Measurements from ENCODE around the gene HMX3.

Gene HMX3

GRCh38 chr10:123150986-123151736 is 15.4 kb downstream of the HMX3 start:
- Histone ChIP-seq H3K9me3 (ENCODE audit: insufficient read depth, low read depth, low read length) (no peaks in the 10 kb centered on the region; the same call in 1 of the 2 replicates), H3K4me1 (ENCODE audit: insufficient read depth, low read length) (peaks cover 34% of the 10 kb centered on the region), H3K4me3 (ENCODE audit: low read length) (peak overlapping the region; percentile 62), H3K9ac (ENCODE audit: low read depth, low read length) (peak overlapping the region; percentile 75; the same call in 1 of the 2 replicates), H3K27ac (ENCODE audit: low read length) (no peak overlapping the region), H3K27me3 (ENCODE audit: insufficient read depth, low read length) (peaks cover 76% of the 10 kb centered on the region), H3K36me3 (ENCODE audit: insufficient read depth, low read depth, low read length) (peaks cover 13% of the 10 kb centered on the region)

- Histone ChIP-seq H3K27ac (ENCODE audit: low read length) (no peak overlapping the region), H3K36me3 (ENCODE audit: insufficient read depth, low read depth, low read length) (peaks cover 19% of the 10 kb centered on the region), H3K4me3 (ENCODE audit: low read length) (peak overlapping the region; percentile 62; the same call in 1 of the 2 replicates), H3K9ac (ENCODE audit: low read depth, low read length) (peak overlapping the region; percentile 21; the same call in 1 of the 2 replicates), H3K9me3 (ENCODE audit: insufficient read depth, low read depth, low read length) (no peaks in the 10 kb centered on the region; the same call in 1 of the 2 replicates), H3K4me1 (ENCODE audit: insufficient read depth, low read length) (peaks cover 34% of the 10 kb centered on the region), H3K27me3 (ENCODE audit: insufficient read depth, low read length) (peaks cover 70% of the 10 kb centered on the region)
Observed at GRCh38 chr10:123151737-123152135, 16.0 kb downstream of the HMX3 start.

DNA sequence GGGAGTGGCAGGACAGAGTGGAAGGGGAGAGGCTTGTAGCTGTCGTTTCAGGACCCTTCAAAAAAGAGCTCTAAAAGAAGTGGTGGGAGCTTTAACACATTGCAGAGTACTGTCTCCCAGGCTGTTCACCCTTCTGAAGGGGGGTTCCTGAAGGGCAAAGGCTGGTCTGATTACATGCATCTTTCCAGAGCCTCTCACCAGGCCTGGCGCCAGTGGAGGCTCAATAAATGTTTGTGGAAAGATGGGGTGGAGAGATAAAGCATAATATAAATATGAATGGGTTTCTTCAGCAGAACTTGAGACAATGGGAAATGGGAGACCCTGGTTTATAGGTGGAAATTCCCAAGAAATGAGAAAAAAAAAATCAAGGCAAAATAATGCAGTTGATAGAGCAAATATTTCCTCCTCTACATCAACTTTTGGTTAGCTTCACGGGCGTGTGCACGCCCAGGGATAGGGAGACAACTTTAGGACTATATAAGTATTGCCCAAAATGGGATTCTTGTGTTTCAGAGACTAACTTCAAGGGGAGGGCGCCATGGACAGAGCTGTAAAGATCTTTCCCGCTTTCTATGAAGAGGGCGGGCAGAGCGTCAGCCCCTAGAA is 17.8 kb downstream of the HMX3 start:
- peaks cover 52% of the 10 kb centered on the region for H3K27me3 ChIP-seq (ENCODE audit: insufficient read depth, low read length)
- H3K4me3 ChIP-seq (ENCODE audit: low read length), result peak overlapping the region; percentile 17; the same call in 1 of the 2 replicates
- H3K9me3 ChIP-seq (ENCODE audit: insufficient read depth, low read depth, low read length), result no peaks in the 10 kb centered on the region
- peaks cover 37% of the 10 kb centered on the region for H3K36me3 ChIP-seq (ENCODE audit: insufficient read depth, low read depth, low read length)
- H3K27ac ChIP-seq (ENCODE audit: low read length), result no peak overlapping the region
- peak overlapping the region; percentile 29; the same call in 1 of the 2 replicates for H3K9ac ChIP-seq (ENCODE audit: low read depth, low read length)
- peaks cover 38% of the 10 kb centered on the region for H3K4me1 ChIP-seq (ENCODE audit: insufficient read depth, low read length)

GRCh38 chr10:123154092-123154710 is 18.4 kb downstream of the HMX3 start, which contains the start of gene BUB3:
TSS of gene BUB3 (plus strand) at chr10:123154402. CDS start at chr10:123154918, 516 bp downstream.
- Histone ChIP-seq H3K27ac (ENCODE audit: low read length) (peak within 1 kb of the TSS; percentile 88), H3K4me3 (ENCODE audit: low read length) (peak within 1 kb of the TSS; percentile 87), H3K9me3 (ENCODE audit: insufficient read depth, low read depth, low read length) (no peaks in the 10 kb centered on the region), H3K9ac (ENCODE audit: low read depth, low read length) (peak within 1 kb of the TSS; percentile 96), H3K4me1 (ENCODE audit: insufficient read depth, low read length) (peaks cover 34% of the 10 kb centered on the region), H3K36me3 (ENCODE audit: insufficient read depth, low read depth, low read length) (peaks cover 44% of the 10 kb centered on the region), H3K27me3 (ENCODE audit: insufficient read depth, low read length) (peaks cover 46% of the 10 kb centered on the region)

DNA sequence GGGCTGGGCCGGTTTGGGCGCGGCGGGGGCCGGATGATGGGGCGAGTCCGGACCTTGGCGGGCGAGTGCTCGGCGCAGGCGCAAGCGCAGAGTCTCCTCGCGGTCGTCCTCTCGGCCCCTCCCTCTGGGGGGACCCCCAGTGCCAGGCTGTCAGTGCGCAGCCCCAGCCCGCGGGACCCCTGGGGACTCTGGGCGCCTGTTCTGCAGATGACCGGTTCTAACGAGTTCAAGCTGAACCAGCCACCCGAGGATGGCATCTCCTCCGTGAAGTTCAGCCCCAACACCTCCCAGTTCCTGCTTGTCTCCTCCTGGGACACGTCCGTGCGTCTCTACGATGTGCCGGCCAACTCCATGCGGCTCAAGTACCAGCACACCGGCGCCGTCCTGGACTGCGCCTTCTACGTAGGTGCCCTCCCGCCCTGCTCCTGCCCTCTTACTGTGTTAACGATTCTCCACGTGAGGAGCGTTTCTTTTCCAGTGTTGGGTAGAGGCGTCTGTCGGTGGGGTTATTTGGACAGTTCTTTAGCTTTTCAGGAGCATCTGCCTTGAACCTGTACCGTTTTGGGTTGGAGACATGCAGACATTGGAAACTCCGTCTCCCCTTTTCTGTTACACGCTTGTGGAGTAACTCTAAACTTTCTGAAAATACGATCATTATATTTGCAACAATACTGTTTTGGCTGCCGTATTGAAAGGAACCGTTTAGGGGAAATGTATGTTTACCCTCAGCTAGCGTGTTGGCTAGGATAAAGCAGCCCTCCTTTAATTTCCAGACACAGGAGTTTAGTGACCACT is 19.1 kb downstream of the HMX3 start:
- H3K9ac ChIP-seq (ENCODE audit: low read depth, low read length), result peak overlapping the region; percentile 96
- H3K4me1 ChIP-seq (ENCODE audit: insufficient read depth, low read length), result peaks cover 34% of the 10 kb centered on the region
- H3K9me3 ChIP-seq (ENCODE audit: insufficient read depth, low read depth, low read length), result no peaks in the 10 kb centered on the region
- H3K27me3 ChIP-seq (ENCODE audit: insufficient read depth, low read length), result peaks cover 39% of the 10 kb centered on the region
- H3K4me3 ChIP-seq (ENCODE audit: low read length), result peak overlapping the region; percentile 87
- peaks cover 51% of the 10 kb centered on the region for H3K36me3 ChIP-seq (ENCODE audit: insufficient read depth, low read depth, low read length)
- peak overlapping the region; percentile 88 for H3K27ac ChIP-seq (ENCODE audit: low read length)

- Histone ChIP-seq H3K27ac (ENCODE audit: low read length) (no peak overlapping the region), H3K4me1 (ENCODE audit: insufficient read depth, low read length) (peaks cover 30% of the 10 kb centered on the region)
Observed at GRCh38 chr10:123156078-123156477, 20.3 kb downstream of the HMX3 start.

DNA sequence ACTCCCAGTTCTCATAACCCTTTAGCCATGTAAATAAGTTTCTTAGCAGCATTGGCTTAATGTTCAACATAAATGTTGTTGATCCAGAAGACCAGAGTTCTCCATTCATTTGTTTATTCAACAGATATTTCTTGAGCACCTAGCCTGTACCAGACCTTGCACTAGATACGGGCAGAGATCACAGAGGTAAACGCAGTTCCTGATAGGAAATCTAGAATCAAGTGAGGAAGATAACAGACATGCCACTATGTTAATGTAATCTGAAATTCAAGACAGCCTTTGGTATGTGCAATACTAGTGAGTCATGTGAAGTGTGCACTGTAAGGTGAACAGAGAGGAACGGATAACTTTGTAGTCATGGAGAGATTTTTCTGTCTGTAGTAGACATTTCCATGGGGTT is 21.4 kb downstream of the HMX3 start:
- peaks cover 16% of the 10 kb centered on the region for H3K27me3 ChIP-seq (ENCODE audit: insufficient read depth, low read length)
- H3K4me1 ChIP-seq (ENCODE audit: insufficient read depth, low read length), result peaks cover 24% of the 10 kb centered on the region
- peak overlapping the region; percentile 28; the same call in 1 of the 2 replicates for H3K4me3 ChIP-seq (ENCODE audit: low read length)
- H3K36me3 ChIP-seq (ENCODE audit: insufficient read depth, low read depth, low read length), result peaks cover 74% of the 10 kb centered on the region
- no peaks in the 10 kb centered on the region for H3K9me3 ChIP-seq (ENCODE audit: insufficient read depth, low read depth, low read length)
- no peak overlapping the region for H3K9ac ChIP-seq (ENCODE audit: low read depth, low read length)
- no peak overlapping the region for H3K27ac ChIP-seq (ENCODE audit: low read length)

More at GRCh38 chr10:123156078-123156477, 20.3 kb downstream of the HMX3 start:
- H3K27me3 ChIP-seq (ENCODE audit: insufficient read depth, low read length), result peaks cover 27% of the 10 kb centered on the region
- H3K36me3 ChIP-seq (ENCODE audit: insufficient read depth, low read depth, low read length), result peaks cover 62% of the 10 kb centered on the region
- peak overlapping the region; percentile 87 for H3K4me3 ChIP-seq (ENCODE audit: low read length)
- H3K9me3 ChIP-seq (ENCODE audit: insufficient read depth, low read depth, low read length), result no peaks in the 10 kb centered on the region
- H3K9ac ChIP-seq (ENCODE audit: low read depth, low read length), result peak overlapping the region; percentile 96; the same call in 1 of the 2 replicates

DNA sequence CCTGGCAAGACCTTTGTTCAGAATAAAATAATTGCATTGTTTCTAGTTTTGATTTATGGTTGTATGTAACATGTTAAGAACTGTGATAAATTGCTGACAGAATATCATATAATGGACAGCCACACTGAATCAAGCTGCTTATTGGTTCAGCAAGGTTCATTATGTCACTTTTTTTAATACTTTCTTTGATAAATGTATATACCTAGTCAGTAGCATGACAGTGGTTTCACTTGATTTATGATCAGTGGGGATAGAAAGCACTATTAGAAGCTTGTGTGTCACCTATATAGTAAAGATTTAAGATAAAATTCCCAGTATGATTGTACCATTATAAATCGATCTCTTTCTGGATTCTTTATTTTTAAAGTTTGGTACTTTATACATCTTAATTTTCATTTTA is 22.9 kb downstream of the HMX3 start:
- no peak overlapping the region for H3K9ac ChIP-seq (ENCODE audit: low read depth, low read length)
- H3K4me3 ChIP-seq (ENCODE audit: low read length), result no peak overlapping the region
- peaks cover 1% of the 10 kb centered on the region; the same call in 1 of the 2 replicates for H3K27me3 ChIP-seq (ENCODE audit: insufficient read depth, low read length)
- no peak overlapping the region for H3K27ac ChIP-seq (ENCODE audit: low read length)
- H3K9me3 ChIP-seq (ENCODE audit: insufficient read depth, low read depth, low read length), result no peaks in the 10 kb centered on the region
- peaks cover 88% of the 10 kb centered on the region for H3K36me3 ChIP-seq (ENCODE audit: insufficient read depth, low read depth, low read length)
- peaks cover 12% of the 10 kb centered on the region for H3K4me1 ChIP-seq (ENCODE audit: insufficient read depth, low read length)

- H3K9me3 ChIP-seq (ENCODE audit: insufficient read depth, low read depth, low read length), result no peaks in the 10 kb centered on the region
- H3K4me1 ChIP-seq (ENCODE audit: insufficient read depth, low read length), result peaks cover 9% of the 10 kb centered on the region
- no peaks in the 10 kb centered on the region for H3K27me3 ChIP-seq (ENCODE audit: insufficient read depth, low read length)
- H3K36me3 ChIP-seq (ENCODE audit: insufficient read depth, low read depth, low read length), result peaks cover 100% of the 10 kb centered on the region
- H3K27ac ChIP-seq (ENCODE audit: low read length), result no peak overlapping the region
- H3K9ac ChIP-seq (ENCODE audit: low read depth, low read length), result no peak overlapping the region
- no peak overlapping the region for H3K4me3 ChIP-seq (ENCODE audit: low read length)
Observed at GRCh38 chr10:123160311-123160980, 24.7 kb downstream of the HMX3 start.

GRCh38 chr10:123164319-123164718 is 28.5 kb downstream of the HMX3 start:
- no peak overlapping the region for H3K4me3 ChIP-seq (ENCODE audit: low read length)
- no peak overlapping the region for H3K9ac ChIP-seq (ENCODE audit: low read depth, low read length)
- H3K36me3 ChIP-seq (ENCODE audit: insufficient read depth, low read depth, low read length), result peaks cover 100% of the 10 kb centered on the region
- H3K4me1 ChIP-seq (ENCODE audit: insufficient read depth, low read length), result no peaks in the 10 kb centered on the region
- H3K27ac ChIP-seq (ENCODE audit: low read length), result no peak overlapping the region
- no peaks in the 10 kb centered on the region for H3K27me3 ChIP-seq (ENCODE audit: insufficient read depth, low read length)
- no peaks in the 10 kb centered on the region for H3K9me3 ChIP-seq (ENCODE audit: insufficient read depth, low read depth, low read length)
